Neural progenitor cell (in vitro differentiated cells): ENCODE results near the gene SFXN2.
"Not testable (repeated sequence)": the region's sequence is repeated elsewhere in the genome, so short reads cannot be mapped to it uniquely, and the experiment has no call there.

Source experiments
- EZH2 ChIP-seq: fragments of 200-600 bp; sonication (generic); IDR thresholded peaks from 2 replicates; pipeline ENCODE4 v1.6.1; 2017; ENCODE audit warnings: antibody characterized with exemption, mild to moderate bottlenecking, moderate library complexity
- EZH2phosphoT487 ChIP-seq: fragments of 200-600 bp; sonication (generic); IDR thresholded peaks from 2 replicates; pipeline ENCODE4 v1.6.1; 2017; ENCODE audit warnings: antibody characterized with exemption
- TF ChIP-seq, protein P1 (sequence below): fragments of 200-600 bp; sonication (generic); IDR thresholded peaks from 2 replicates; pipeline ENCODE4 v1.5.1; 2017; ENCODE audit warnings: antibody characterized with exemption, mild to moderate bottlenecking

- TF ChIP-seq, protein P1, sequence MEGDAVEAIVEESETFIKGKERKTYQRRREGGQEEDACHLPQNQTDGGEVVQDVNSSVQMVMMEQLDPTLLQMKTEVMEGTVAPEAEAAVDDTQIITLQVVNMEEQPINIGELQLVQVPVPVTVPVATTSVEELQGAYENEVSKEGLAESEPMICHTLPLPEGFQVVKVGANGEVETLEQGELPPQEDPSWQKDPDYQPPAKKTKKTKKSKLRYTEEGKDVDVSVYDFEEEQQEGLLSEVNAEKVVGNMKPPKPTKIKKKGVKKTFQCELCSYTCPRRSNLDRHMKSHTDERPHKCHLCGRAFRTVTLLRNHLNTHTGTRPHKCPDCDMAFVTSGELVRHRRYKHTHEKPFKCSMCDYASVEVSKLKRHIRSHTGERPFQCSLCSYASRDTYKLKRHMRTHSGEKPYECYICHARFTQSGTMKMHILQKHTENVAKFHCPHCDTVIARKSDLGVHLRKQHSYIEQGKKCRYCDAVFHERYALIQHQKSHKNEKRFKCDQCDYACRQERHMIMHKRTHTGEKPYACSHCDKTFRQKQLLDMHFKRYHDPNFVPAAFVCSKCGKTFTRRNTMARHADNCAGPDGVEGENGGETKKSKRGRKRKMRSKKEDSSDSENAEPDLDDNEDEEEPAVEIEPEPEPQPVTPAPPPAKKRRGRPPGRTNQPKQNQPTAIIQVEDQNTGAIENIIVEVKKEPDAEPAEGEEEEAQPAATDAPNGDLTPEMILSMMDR: not testable (repeated sequence)
- TF ChIP-seq EZH2, EZH2phosphoT487: not testable (repeated sequence)
Measured at GRCh38 chr10:102695401-102695800, 19.0 kb upstream of the SFXN2 start.
